GM12878 (cell line): Measurements from ENCODE around the gene HCAR2.

Source experiments
- ASH2L ChIP-seq: fragments of 300-600, 200-600 bp; sonication (generic); IDR thresholded peaks from 2 replicates; pipeline ENCODE4 v1.6.1; 2017; ENCODE audit warnings: low read depth, mild to moderate bottlenecking, borderline replicate concordance
- CEBPB ChIP-seq, 2 experiments: fragments of 150-350 bp in 1 of 2; IDR thresholded peaks; 2 replicates each; pipeline ENCODE4 v1.6.1; 2012 to 2014; ENCODE audit warnings: low read depth in 2 of 2, low read length in 2 of 2, borderline replicate concordance in 1 of 2, inconsistent platforms in 1 of 2
- EZH2 ChIP-seq: IDR thresholded peaks from 2 replicates; pipeline ENCODE4 v1.6.1; 2012; ENCODE audit warnings: low read depth, mild to moderate bottlenecking, control low read depth, inconsistent platforms, low read length, borderline replicate concordance; ENCODE audit not compliant: control insufficient read depth
- GABPA ChIP-seq: IDR thresholded peaks from 2 replicates; pipeline ENCODE4 v1.6.1; 2014; ENCODE audit warnings: antibody characterized with exemption, low read depth, mild to moderate bottlenecking, inconsistent platforms
- NFYB ChIP-seq: IDR thresholded peaks from 2 replicates; pipeline ENCODE4 v1.6.1; 2011; ENCODE audit warnings: low read depth, mild to moderate bottlenecking, low read length, improper control_type of control experiment, moderate library complexity; ENCODE audit not compliant: insufficient read depth
- POLR2A ChIP-seq: IDR thresholded peaks from 2 replicates; pipeline ENCODE4 v1.6.1; 2011; ENCODE audit warnings: low read depth, mild to moderate bottlenecking, low read length
- RAD21 ChIP-seq: IDR thresholded peaks from 2 replicates; pipeline ENCODE4 v1.6.1; 2011; ENCODE audit warnings: mild to moderate bottlenecking, low read depth, low read length, moderate library complexity; ENCODE audit not compliant: insufficient read depth
- YY1 ChIP-seq: IDR thresholded peaks from 2 replicates; pipeline ENCODE4 v1.6.1; 2011; ENCODE audit warnings: low read depth, mild to moderate bottlenecking, low read length
- TF ChIP-seq, protein P1 (sequence below): IDR thresholded peaks from 2 replicates; pipeline ENCODE4 v1.6.1; 2012; ENCODE audit warnings: low read depth, low read length, improper control_type of control experiment
- TF ChIP-seq, protein P2 (sequence below), 3 experiments: IDR thresholded peaks in 2 of 3; conservative IDR thresholded peaks in 1 of 3; 2 replicates each; pipeline ENCODE4 v1.5.1; 2011; ENCODE audit warnings: low read depth in 3 of 3, low read length in 3 of 3, mild to moderate bottlenecking in 3 of 3, control low read depth in 2 of 3, moderate library complexity in 2 of 3, inconsistent platforms in 1 of 3, mixed read lengths in 1 of 3; ENCODE audit not compliant: control insufficient read depth in 2 of 3, insufficient read depth in 1 of 3; ENCODE audit errors: extremely low read depth in 1 of 3
- TF ChIP-seq, protein P3 (sequence below): IDR thresholded peaks from 2 replicates; pipeline ENCODE4 v1.6.1; 2012; ENCODE audit warnings: low read depth, low read length, improper control_type of control experiment
- TF ChIP-seq, protein P4 (sequence below): IDR thresholded peaks from 2 replicates; pipeline ENCODE4 v1.6.1; 2011; ENCODE audit warnings: mild to moderate bottlenecking, low read depth, low read length, moderate library complexity; ENCODE audit not compliant: insufficient replicate concordance

DNA sequence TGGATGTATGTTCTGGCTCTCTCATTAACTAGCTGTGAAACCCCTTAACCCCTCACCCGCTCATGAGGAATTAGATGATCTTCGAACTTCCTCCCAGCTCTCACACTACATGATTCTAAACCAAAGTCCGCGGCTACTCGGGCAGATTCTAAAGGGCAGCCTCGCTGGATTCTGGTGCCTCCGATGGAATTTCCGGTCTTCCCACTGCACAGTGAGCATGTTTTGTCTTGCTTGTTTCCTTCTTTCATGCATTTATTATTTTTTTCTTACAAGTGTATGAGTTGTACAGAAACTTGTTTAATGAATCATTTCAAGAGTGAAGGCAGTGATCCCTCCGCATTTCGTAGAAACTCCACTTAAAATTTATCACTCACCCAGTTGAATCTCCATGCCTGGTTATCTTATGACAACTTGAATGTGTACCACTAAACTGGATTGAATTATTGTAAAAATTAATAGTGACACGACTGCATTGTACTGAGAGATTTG is 17.9 kb upstream of the HCAR2 start:
- TF ChIP-seq, protein P1, sequence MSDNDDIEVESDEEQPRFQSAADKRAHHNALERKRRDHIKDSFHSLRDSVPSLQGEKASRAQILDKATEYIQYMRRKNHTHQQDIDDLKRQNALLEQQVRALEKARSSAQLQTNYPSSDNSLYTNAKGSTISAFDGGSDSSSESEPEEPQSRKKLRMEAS = no peak
- TF ChIP-seq GABPA = no peak
- TF ChIP-seq, protein P2, sequence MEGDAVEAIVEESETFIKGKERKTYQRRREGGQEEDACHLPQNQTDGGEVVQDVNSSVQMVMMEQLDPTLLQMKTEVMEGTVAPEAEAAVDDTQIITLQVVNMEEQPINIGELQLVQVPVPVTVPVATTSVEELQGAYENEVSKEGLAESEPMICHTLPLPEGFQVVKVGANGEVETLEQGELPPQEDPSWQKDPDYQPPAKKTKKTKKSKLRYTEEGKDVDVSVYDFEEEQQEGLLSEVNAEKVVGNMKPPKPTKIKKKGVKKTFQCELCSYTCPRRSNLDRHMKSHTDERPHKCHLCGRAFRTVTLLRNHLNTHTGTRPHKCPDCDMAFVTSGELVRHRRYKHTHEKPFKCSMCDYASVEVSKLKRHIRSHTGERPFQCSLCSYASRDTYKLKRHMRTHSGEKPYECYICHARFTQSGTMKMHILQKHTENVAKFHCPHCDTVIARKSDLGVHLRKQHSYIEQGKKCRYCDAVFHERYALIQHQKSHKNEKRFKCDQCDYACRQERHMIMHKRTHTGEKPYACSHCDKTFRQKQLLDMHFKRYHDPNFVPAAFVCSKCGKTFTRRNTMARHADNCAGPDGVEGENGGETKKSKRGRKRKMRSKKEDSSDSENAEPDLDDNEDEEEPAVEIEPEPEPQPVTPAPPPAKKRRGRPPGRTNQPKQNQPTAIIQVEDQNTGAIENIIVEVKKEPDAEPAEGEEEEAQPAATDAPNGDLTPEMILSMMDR (IDR thresholded peaks at IDR 0.05 in 2 of 3, conservative IDR thresholded peaks at IDR 0.05 in 1 of 3; ENCODE audit: control insufficient read depth in 2 of 3, extremely low read depth in 1 of 3, insufficient read depth in 1 of 3, low read depth in 3 of 3, low read length in 3 of 3) = no peak
- TF ChIP-seq POLR2A = no peak
- TF ChIP-seq, protein P3, sequence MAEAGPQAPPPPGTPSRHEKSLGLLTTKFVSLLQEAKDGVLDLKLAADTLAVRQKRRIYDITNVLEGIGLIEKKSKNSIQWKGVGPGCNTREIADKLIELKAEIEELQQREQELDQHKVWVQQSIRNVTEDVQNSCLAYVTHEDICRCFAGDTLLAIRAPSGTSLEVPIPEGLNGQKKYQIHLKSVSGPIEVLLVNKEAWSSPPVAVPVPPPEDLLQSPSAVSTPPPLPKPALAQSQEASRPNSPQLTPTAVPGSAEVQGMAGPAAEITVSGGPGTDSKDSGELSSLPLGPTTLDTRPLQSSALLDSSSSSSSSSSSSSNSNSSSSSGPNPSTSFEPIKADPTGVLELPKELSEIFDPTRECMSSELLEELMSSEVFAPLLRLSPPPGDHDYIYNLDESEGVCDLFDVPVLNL = no peak
- no peak for TF ChIP-seq CEBPB (IDR thresholded peaks at IDR 0.05; ENCODE audit: borderline replicate concordance in 1 of 2, low read depth in 2 of 2, low read length in 2 of 2)
- no peak for TF ChIP-seq RAD21
- no peak for TF ChIP-seq ASH2L
- TF ChIP-seq, protein P4, sequence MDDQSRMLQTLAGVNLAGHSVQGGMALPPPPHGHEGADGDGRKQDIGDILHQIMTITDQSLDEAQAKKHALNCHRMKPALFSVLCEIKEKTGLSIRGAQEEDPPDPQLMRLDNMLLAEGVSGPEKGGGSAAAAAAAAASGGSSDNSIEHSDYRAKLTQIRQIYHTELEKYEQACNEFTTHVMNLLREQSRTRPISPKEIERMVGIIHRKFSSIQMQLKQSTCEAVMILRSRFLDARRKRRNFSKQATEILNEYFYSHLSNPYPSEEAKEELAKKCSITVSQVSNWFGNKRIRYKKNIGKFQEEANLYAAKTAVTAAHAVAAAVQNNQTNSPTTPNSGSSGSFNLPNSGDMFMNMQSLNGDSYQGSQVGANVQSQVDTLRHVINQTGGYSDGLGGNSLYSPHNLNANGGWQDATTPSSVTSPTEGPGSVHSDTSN = no peak
- TF ChIP-seq EZH2 = no peak
- TF ChIP-seq YY1 = no peak
- TF ChIP-seq NFYB = no peak
